GDM1 (cell line): Measurements from ENCODE around the gene PVALB.
A peak's percentile ranks its signal among the peaks of the same experiment; 100 is the strongest.

Source experiments
- DNase-seq: peaks from one replicate; lab custom pipeline; 2025; lab: John Stamatoyannopoulos, UW

PVALB gene

GRCh38 chr22:36816636-36817524 is at the start of gene PVALB:
Gene PVALB (minus strand): TSS chr22:36817035. CDS start chr22:36817005, 30 bp downstream.
- no peak for DNase-seq

- DNase-seq, result no peak
Measured at GRCh38 chr22:36865346-36865745, 48.5 kb upstream of the PVALB start.

DNA sequence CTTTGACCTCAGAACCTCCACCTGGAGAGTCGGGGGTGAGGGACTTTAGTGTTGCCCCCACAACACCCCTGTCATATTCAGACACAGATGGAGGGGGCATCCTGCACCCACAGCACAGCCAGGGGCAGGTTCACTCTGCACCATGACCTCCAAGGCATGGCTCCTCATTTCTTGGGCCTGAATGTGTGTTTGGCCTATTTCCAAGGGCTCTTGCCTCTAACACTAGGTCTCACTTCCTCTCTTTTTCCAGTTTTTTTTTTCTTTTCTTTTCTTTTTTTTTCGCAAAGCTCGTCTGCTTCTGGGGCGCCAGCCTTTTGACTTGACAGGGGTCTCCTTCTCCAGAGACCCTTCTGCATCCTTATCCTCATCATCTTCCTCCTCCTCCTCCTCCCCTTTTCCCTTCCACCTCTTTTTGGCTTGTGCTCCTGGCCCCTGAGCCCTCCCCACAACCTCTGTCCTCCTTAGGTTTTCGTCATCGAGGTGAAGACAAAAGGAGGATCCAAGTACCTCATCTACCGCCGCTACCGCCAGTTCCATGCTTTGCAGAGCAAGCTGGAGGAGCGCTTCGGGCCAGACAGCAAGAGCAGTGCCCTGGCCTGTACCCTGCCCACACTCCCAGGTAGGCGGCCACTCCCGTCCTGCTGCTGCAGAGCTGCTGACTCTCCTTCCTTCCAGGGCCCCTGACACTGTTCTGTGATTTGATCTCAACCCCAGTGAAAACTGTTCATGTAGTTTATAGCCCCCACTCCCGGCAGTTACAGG is 47.8 kb upstream of the PVALB start:
- DNase-seq, result no peak

- no peak for DNase-seq
Measured at GRCh38 chr22:36863979-36864378, 47.1 kb upstream of the PVALB start.

GRCh38 chr22:36863281-36863680 is 46.4 kb upstream of the PVALB start:
- no peak for DNase-seq

DNA sequence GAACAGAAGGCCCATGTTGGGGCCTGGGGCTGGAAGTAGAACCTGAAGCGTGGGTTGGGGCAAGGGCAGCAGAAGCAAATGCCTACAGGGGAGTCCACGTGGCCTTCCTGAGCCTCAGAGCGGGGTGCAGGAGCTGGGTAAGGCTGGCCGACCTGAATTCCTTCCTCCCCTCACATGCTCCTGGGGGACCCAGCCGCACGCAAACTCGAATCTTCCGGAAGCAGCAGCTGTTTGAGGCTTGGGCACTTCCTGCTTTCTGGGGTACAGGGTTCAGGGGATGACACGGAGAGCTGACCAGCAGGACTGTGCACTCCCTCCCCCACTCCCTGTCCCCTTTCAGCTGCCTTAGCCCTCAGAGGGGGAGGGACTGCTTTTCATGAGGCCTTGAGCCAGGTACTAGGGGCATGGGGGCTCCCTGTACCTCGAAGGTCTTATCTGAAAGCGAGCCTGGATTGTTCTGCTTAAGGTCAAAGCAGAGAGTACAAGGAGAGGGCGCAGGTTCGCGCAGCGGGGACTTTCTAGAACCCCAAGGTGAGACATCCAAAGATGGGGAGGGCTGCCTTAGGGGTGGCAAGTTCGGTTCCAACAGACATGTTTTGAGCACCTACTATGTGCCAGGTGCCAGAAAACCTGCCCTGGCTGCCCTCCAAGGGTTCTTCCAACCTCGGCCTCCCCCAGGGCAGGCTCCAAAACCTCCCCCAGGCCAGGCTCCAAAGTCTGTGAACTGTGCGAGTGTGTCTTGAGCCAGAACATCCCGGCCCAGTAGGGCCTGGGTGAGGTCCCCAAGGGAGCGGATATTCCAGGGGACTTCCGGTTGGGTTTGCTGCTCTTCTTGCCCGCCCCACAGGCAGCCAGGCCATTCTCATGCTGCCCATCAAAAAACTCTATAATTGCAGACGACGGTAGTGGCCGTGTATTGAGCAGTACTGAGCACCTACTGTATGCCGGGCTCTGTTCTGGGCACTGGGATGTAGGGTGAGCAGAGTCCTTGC is 45.7 kb upstream of the PVALB start:
- peak; percentile 62 for DNase-seq

GRCh38 chr22:36860821-36861659 is 44.2 kb upstream of the PVALB start, which contains the start of gene NCF4:
Gene NCF4 (plus strand): TSS chr22:36861006. CDS start chr22:36861172, 166 bp downstream.
- DNase-seq, result peak; percentile 90

DNA sequence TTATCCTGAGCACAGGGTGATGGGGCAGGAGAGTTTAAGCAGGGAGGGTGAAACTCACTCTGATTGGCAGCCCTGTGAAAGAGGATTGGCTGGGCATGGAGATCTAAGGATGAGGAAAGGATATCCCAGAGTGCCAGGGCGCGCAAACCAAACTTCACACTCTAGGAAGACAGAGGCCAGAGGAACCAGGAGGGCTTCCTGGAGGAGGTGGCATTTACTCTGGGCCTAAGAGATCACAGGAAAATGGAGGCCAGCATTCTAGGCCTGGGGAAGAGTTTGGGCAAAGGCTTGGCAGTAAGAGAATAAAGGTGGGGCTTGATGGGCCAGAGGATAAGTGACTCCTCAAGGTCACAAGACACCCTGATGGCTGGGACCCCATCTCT is 43.6 kb upstream of the PVALB start:
- no peak for DNase-seq

DNA sequence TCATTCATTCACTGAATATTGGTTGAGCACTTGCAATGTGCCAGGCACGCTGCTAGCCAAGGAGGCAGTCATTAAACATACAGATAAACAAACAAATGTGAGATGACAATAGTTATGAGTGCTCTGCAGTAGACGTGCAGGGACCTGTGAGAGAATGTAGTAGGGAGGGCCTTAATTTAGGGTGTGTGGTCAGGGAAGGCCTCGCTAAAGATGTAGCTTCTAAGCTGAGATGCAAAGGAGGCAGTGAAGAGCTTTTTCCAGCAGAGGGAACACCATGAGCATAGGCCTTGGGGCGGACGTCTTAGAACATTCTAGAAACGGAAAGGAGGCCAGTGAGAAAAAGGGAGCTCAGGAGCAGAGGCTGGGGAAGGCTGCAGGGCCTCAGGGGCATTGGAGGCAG is 43.2 kb upstream of the PVALB start:
- no peak for DNase-seq

GRCh38 chr22:36858966-36859365 is 42.1 kb upstream of the PVALB start:
- no peak for DNase-seq

GRCh38 chr22:36858156-36858555 is 41.3 kb upstream of the PVALB start:
- no peak for DNase-seq

DNA sequence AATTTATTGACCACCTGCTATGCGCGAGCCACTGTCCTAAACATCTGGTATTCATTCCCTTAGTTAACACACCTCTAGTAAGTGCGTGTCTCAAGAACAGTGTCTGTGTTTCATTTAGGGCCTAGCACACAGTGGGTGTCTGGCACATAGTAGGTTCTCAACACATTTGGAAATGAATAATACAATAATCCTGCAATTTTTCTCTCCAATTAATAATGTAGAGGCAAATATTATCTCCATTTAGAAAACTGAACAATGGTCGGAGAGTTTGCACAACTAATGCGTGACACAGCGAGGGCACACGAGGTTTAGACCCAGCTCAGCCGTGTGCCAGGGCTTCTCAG is 39.9 kb upstream of the PVALB start:
- DNase-seq, result no peak

DNA sequence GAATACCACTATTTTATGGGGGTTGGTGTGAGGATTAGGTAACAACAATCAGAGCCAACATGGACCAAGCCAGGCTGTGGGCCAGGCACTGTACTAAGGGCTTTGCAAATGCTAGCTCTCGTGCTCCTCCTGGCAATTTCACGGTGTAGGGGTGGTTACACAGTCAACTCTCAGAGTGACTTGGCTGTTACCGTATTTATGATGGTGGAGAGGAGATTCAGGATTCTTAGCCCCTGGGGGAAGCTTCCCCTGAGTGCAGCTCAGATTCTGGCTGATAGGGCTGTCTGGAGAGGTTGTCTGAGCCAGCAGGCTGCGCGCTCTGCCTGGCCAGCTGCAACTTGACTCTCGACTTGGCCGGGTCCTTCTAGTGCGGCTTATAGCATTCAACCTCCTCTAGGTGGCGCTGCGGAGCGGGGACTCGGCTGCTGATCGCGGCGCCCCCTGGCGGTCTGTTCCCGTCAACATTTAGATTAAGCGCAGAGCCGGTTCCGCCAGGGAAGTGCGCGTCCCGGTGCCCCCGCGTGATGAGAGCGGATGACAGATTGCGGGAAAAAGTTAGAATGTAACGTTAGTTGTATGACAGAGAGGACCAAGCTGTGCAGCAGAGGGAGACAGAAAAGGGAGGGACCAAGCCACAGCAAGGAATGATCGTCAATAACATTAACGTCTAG is 39.4 kb upstream of the PVALB start:
- peak; percentile 77 for DNase-seq

- DNase-seq, result no peak
Measured at GRCh38 chr22:36855478-36855877, 38.6 kb upstream of the PVALB start.

DNA sequence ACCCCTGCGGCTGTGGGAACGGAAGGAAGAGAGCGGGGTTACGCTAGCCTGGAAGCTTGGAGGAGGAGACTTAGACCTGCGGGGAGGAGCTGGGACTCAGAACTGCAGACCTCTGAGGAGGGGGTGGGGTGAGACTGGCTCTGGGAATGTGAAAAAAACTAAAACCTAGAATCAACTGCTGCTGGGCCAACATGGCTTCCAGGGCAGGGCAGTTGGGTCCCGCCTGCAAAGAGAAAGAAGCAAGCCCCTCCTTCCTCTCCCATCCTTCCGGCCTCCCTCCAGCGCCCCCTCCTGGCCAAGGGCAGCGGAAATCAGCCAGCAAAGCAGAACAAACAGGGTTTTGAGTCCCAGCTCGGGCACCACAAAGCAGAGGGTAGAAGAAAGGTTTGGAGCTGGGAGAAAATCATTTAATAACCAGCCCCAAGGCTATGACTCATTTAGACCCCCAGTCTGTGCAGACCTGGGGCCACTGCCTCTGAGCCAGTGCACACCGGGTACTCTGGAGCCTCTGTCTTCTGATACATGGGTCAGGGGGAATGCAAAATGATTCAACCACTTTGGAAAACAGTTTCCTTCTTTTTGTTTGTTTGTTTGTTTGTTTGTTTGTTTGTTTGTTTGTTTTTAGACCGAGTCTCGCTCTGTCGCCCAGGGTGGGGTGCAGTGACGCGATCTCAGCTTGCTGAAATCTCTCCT is 36.7 kb upstream of the PVALB start:
- DNase-seq, result peak; percentile 85

DNA sequence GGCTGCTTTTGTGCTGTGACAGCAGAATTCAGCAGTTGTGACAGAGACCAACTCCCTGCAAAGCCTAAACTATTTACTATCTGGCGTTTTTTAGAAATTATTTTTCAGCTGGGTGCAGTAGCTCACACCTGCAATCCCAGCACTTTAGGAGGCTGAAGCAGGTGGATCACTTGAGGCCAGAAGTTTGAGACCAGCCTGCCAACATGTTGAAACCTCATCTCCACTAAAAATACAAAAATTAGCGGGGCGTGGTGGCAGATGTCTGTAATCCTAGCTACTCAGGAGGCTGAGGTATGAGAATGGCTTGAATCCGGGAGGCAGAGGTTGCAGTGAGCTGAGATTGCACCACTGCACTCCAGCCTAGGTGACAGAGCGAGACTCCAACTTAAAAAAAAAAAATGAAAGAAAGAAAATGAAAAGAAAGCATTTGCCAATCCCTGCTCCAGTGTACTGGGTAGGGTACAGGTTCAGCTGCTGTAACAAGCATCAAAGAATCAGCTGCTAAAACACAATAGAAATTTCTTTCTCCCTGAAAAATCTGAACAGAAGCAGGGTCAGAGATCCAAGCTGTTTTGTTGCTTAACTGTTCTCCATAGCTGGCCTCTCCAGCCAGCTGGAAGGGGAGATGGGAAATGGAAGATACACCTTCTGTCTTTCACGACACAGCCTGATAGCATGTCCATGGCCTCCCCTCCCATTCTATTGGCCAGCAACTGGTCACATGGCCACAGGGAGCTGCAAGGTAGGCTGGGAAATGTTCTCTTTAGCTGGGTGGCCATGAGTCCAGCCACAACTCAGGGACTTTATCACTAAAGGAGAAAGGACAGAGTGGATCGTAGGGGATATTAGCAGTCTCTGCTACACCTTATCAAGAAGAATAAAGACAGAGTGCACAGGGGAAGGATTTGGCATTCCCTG is 35.5 kb upstream of the PVALB start:
- DNase-seq, result no peak

DNA sequence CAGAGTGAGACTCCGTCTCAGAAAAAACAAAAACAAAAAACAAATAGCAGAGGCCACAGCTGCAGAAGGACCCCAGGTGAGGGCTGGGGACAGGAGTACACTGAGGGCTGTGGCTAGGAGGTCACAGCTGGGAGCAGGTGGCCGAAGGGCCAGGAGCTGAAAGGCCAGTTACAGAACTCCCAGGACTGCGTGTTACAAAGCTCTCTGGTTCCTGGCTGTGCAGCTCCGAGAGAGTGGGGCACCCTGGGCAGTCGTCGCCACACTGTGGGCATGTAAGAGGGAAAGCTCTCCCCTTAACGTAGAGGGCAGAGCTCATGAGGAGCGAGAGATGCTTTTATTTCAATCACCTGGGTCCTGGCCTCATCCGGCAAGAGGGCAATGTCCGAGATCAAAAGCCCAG is 33.8 kb upstream of the PVALB start:
- no peak for DNase-seq

DNA sequence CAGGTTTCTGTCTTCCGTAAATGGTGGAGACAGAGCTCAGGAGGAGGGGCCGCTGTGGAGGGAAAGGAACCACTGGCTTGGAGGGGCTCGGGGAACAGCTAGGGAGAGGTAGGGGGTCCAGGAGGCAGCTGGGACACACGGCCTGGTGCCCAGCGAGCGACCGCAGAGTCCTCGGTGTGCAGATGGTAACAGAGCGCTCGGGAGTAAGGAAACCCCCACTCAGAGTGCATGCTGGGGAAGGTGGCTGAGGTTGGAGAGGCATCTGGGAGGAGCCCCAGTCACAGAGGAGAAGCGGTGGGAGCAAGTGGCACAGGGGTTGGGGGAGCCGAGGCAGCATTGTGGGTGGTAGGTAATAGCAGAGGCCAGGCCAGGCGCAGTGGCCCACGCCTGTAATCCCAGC is 33.2 kb upstream of the PVALB start:
- no peak for DNase-seq

DNA sequence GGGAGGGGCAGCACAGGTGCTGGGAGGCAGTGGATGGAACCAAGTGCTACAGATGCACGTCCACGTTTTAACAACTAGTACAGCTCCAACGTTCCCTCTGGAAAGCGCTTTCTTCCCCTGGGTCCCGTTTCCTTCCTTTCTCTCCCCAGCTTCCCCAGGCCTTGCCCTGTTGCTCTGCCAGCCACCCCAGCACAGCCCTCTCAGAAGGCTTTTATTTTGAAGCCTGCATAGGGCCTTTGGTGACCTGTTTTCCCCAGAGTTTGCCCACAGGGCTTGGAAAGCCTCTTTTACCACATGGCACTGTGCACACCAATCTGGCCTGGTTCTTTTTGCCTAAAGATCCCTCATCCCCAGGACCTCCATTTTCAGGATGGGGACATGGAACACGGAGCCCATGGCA is 30.1 kb upstream of the PVALB start:
- no peak for DNase-seq
